Cerebellar nuclear complex (tissue), 1 donor: ENCODE measurements around the gene POLDIP3.
"Not testable (repeated sequence)": the region's sequence is repeated elsewhere in the genome, so short reads cannot be mapped to it uniquely, and the experiment has no call there.

Source experiments
- DNase-seq, 2 experiments: peaks; one replicate each; lab custom pipeline; 2025; lab: John Stamatoyannopoulos, UW

The POLDIP3 gene

DNA sequence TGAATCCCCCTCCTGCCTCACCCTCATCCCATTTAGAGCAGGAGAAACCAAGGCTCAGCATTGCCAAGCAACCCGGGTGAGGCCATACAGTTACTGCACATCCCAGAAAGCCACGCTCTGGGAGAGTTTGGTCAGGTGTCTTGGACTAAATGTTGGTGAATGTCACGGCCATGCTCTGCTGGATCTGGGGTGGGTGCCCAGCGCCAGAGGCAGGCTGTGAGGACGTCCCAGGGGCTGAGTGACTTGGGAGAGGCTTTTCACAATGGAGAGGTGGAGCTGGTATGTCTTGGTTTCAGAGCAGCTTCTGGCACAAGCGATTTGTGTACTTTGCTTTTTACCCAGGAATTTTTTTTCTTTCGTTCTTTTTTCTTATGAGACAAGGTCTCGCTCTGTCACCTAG is 54.3 kb downstream of the POLDIP3 start:
- no peak for DNase-seq

DNA sequence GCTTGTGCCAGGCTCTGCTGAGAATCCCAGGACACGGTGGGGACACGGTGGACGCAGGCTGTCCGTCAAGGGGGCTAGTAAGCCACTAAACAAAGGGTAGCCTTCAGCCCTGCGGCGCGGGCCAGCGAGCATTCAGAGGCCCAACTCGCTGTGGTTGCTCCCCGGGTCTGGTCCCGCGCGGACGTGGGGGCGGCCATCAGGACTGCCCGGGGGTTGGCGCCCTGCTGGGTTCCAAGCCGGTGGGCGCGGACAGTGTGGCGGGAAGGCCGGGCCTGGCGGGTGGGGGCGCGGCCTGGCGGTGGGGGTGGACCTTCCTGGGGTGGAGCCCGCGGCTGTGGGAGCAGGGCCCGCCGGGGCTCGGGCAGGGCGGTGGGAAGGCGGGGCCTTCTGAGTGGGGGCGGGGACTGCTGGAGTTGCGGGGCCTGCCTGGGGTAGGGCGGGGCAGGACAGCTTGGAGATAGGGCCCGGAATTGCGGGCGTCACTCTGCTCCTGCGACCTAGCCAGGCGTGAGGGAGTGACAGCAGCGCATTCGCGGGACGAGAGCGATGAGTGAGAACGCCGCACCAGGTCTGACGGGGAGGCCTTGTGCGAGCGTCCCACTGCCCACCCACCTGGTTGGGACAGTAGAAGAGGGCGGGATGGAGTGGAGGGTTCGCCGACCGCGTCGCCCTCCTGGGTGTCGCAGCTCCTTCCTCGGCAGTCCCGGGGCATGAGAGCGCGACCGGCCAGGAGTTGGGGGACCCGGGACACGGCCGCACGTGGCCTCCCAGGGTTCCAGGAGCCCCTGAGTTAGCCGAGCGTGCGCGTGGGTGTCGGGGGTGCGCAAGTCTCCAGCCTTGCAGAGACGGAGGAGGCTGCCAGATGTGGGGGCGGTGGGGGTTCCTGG is 61.0 kb downstream of the POLDIP3 start, which contains the start of gene SERHL2:
TSS of gene SERHL2 (plus strand) at position 482 of the 887 bp plus-strand sequence. CDS start at position 547, 65 bp downstream.
- DNase-seq, result no peak

DNA sequence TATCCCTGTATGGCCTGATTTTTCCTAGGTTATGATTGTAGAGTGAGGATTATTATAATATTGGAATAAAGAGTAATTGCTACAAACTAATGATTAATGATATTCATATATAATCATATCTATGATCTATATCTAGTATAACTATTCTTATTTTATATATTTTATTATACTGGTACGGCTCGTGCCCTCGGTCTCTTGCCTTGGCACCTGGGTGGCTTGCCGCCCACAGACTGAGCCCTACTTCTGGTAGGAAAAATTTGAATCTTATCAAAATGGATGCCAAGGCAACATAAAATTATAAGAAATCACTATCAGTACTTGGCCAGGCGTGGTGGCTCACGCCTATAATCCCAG is 62.4 kb downstream of the POLDIP3 start:
- DNase-seq, result not testable (repeated sequence)

DNA sequence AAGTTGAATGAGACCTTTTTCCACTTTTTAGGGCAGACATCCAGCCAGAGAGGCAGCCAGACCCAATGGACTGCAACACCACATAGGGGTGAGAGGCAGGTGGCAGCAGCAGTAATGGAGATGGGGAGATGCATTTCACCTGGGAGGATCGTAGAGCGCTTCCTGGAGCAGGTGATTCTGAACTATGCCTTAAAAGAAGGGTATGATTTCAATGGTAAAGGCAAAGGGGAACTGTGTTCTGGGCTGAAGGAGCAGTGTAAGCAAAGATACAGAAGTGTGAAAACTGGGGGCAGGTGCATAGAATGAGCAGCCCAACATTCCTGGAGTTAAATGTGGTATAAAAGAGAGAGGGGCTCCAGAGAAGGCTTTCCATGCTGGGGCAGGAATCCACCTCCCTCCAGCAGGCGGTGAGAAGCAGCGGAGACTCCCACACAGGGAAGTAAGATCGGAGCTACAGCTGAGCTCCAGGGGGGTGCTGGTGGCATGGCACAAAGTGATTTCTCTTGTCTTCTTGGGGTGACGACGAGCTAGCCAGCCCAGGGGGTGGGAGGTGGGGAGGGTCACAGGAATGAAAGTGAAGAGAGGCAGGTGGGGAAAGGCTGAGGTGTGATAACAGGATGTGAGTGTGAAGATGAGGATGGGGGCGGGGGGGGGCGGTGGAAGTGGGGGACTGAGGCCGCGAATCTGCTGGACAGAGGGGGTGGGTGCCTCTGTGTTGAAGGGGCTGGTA is 65.2 kb downstream of the POLDIP3 start:
- no peak for DNase-seq

DNA sequence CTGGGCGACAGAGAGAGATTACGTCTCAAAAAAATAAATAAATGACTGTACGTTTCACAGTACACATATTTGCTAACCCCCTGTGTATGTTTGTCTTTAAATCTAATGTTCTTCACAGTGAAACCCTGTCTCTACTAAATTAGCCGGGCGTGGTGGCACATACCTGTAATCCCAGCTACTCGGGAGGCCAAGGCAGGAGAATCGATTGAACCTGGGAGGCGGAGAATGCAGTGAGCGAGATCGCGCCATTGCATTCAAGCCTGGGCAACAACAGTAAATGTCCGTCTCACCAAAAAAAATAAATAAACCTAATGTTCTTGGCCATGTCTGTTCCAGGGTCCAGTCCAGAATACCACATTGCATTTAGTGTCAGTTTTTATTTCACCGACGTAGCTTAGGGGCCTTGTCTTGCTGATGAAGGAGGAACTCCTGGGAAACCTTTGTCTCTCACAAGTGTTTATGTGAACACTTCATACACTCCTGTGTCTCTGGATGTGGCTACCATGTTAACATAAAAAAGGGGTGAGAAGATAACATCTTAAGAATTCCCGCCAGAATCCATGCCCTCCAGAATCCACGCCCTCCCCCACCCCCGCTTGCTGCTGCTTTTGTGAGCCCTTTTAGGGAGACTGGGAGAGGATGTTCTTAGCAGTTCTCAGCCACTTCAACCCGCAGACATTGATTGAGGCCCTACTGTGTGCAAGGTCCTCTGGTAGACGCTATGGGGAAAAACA is 65.9 kb downstream of the POLDIP3 start:
- DNase-seq, result no peak

DNA sequence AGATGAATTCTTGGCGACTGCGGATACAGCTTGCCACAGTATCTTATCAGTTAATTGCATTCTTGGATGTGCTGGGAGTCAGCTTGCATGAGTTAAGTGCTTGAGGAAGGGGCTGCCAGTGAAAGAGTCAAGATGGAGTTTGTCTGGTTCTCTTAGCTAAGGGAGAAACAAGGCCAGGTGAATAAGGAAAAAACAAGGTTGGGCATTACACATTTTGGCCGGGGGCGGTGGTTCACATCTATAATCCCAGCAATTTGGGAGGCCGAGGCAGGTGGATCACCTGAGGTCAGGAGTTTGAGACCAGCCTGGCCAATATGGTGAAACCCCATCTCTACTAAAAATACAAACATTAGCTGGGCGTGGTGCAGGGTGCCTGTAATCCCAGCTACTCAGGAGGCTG is 66.6 kb downstream of the POLDIP3 start:
- DNase-seq, result not testable (repeated sequence)

DNA sequence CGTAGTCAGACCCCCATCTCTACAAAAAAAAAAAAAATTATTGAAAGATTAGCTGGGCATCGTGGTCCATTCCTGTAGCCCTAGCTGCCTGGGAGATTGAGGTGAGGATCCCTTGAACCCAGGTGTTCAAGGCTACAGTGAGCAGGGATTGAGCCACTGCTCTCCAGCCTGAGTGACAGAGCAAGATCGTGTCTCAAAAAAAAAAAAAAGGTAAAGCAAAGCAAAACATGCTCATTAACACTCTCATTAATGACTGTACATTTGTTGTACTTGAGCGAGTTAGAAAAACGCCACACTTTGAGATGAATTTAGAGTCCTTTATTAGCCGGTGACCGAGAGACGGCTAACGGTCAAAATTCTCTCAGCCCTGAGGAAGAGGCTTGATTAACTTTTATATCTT is 67.1 kb downstream of the POLDIP3 start:
- DNase-seq, result no peak

DNA sequence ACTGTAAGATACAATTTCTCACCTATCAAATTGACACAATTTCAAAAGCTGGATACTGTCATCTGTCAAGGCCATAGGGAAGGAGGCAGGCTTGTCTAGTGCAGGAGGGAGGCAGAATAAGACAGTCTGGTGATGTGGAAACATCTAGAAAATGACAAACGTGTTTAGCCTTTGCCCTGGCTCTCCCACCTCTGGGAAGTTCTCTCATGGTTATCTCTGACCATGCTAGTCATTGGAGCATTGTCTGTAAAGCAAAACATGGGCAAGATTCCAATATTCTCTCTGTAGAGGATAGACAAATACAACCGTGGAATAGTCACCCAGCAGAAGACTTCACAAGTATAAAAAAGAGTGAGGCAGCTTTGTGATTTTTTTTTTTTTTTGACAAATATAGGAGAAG is 70.0 kb downstream of the POLDIP3 start:
- DNase-seq, result no peak

DNA sequence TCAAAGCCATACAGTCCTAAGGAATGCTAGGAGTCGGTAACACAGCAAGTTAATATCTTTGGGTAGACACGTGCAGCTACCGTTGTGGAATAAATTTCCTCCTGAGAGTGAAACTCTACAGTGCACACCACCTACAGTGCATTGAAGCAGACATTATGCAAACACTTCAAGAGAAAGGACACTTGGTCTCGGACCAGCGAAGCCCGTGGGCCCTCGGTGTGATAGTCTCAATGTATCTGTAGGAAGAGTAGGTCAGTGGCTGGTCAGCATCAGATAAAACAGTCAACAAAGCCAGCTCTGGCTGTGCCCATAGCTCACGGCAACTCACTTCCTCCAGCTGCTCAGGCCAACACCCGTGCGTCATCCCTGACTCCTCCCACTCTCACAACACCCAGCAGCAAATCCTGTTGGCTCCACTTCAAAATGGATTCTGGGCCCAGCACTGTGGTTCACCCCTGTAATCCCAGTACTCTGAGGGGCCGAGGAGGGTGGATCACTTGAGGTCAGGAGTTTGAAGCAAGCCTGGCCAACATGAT is 75.4 kb downstream of the POLDIP3 start:
- DNase-seq, result not testable (repeated sequence)

DNA sequence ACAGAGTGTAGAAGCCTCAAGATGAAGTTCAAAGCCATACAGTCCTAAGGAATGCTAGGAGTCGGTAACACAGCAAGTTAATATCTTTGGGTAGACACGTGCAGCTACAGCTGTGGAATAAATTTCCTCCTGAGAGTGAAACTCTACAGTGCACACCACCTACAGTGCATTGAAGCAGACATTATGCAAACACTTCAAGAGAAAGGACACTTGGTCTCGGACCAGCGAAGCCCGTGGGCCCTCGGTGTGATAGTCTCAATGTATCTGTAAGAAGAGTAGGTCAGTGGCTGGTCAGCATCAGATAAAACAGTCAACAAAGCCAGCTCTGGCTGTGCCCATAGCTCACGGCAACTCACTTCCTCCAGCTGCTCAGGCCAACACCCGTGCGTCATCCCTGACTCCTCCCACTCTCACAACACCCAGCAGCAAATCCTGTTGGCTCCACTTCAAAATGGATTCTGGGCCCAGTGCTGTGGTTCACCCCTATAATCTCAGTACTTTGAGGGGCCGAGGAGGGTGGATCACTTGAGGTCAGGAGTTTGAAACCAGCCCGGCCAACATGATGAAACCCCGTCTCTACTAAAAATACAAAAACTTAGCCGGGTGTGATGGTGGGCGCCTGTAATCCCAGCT is 77.4 kb downstream of the POLDIP3 start:
- DNase-seq, result not testable (repeated sequence)

DNA sequence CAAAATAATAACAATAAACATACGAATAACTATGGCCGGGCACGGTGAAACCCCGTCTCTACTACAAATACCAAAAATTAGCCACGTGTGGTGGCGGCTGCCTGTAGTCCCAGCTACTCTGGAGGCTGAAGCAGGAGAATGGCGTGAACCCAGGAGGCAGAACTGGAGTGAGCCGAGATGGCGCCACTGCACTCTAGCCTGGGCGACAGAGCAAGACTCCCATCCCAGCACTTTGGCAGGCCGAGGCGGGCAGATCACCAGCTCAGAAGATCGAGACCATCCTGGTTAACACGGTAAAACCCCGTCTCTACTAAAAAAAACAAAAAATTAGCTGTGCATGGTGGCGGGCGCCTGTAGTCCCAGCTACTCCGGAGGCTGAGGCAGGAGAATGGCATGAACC is 78.0 kb downstream of the POLDIP3 start:
- DNase-seq, result not testable (repeated sequence)

DNA sequence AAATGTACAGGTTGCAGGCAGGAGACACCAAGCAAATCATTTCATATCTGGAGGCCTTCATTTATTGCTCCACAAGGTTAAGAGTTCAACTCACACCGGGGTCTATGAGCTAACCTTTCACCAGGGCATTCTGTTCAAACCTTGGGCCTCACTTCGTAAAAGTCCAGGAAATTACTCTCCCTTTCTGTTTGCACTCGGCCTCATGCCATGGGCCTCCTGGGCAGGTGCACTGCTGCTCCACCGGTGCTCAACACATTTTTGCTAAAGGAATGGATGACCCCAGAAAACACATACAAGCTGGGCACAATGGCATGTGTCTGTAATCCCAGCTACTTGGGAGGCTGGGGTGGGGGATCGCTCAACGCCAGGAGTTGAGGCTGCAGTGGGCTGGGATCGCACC is 78.5 kb downstream of the POLDIP3 start:
- no peak for DNase-seq

DNA sequence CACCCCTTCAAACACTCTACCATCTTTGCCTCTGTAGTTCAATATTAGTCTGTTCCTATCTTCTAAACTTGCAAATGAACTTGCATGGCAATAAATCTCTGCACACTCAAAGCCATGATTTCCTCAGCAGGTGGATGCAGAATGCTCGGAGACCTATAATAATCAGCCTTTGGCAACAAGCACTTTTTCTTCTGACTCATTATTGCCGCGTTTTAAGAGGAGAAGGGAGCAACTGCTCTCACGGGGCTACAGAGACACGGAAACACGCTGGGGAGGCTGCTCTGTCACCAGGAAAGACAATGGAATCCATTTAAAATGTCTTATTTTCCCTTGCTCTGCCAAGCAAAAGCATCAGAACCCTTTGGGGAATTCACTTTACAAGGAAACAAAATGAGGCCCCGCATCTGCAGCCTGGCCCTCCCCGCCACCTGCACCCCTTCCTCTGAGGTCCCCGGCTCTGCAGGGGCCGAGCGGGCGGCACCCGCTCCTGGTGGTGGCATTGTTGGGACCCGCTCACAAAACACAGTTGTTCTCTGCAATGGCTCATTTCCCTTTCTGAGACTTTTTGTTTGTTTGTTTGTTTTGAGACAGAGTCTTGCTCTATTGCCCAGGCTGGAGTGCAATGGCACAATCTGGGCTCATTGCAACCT is 79.5 kb downstream of the POLDIP3 start:
- not testable (repeated sequence) for DNase-seq
